Esophagus squamous epithelium (tissue), 4 donors: ENCODE results near the gene BEX5.
"Not testable (repeated sequence)": the region's sequence is repeated elsewhere in the genome, so short reads cannot be mapped to it uniquely, and the experiment has no call there.

Experiments used
- POLR2A ChIP-seq, 4 donors: fragments of 450-650 bp; IDR thresholded peaks; one replicate each; pipeline ENCODE4 v1.6.1; 2017; ENCODE audit warnings: antibody characterized with exemption in 4 of 4, mild to moderate bottlenecking in 4 of 4, moderate library complexity in 3 of 4
- TF ChIP-seq, protein P1 (sequence below), 6 experiments: fragments of 450-650 bp in 4 of 6; fragments of 200-600 bp in 2 of 6; sonication (generic) in 2 of 6; IDR thresholded peaks; one replicate each; pipeline ENCODE4 v1.5.1; 2016 to 2019; ENCODE audit warnings: antibody characterized with exemption in 6 of 6, mild to moderate bottlenecking in 4 of 6, moderate library complexity in 4 of 6

DNA sequence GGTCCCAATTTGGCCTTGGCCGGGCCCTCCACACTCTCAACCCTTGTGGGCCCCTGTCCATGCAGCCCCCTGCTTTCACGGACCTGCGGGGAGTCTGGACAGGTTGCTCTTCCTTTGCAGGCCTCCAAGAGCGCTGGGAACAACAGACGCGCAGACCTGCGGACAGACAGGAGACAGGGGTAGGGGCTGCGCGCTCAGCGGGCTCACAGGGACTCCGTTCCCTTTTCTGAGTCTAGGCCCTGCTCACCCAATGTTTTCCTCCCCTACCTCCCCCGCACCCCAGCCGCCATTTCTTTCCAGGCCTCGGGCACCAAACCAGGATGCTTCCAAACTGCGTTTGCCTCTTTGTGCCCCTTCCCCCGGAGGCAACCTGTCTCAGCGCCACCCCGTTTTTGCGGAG lies 14.1 kb downstream of the BEX5 start:
- TF ChIP-seq, protein P1, sequence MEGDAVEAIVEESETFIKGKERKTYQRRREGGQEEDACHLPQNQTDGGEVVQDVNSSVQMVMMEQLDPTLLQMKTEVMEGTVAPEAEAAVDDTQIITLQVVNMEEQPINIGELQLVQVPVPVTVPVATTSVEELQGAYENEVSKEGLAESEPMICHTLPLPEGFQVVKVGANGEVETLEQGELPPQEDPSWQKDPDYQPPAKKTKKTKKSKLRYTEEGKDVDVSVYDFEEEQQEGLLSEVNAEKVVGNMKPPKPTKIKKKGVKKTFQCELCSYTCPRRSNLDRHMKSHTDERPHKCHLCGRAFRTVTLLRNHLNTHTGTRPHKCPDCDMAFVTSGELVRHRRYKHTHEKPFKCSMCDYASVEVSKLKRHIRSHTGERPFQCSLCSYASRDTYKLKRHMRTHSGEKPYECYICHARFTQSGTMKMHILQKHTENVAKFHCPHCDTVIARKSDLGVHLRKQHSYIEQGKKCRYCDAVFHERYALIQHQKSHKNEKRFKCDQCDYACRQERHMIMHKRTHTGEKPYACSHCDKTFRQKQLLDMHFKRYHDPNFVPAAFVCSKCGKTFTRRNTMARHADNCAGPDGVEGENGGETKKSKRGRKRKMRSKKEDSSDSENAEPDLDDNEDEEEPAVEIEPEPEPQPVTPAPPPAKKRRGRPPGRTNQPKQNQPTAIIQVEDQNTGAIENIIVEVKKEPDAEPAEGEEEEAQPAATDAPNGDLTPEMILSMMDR (IDR thresholded peaks at IDR 0.05), result not testable (repeated sequence)
- not testable (repeated sequence) for TF ChIP-seq POLR2A (IDR thresholded peaks at IDR 0.05)
